Ascending aorta (tissue), 2 donors: ENCODE data around the gene CCDC107. TPM values are rescaled to one million over a fixed set of nuclear protein-coding genes. Genes with fewer than 3 reads are reported as not detected.
A peak's percentile ranks its signal among the peaks of the same experiment; 100 is the strongest.
"Not testable (repeated sequence)": the region's sequence is repeated elsewhere in the genome, so short reads cannot be mapped to it uniquely, and the experiment has no call there.

ENCODE experiments used
- DNase-seq, 2 donors: peaks; one replicate each; pipeline ENCODE4 v3.0.0-alpha.2; 2019; ENCODE audit warnings: low spot score in 2 of 2
- H3K27ac ChIP-seq, 2 donors: fragments of 200-600 bp; sonication (generic); one replicate each; pipeline ENCODE4 v1.5.1; 2016 to 2017; ENCODE audit warnings: mild to moderate bottlenecking in 1 of 2
- H3K27me3 ChIP-seq: fragments of 200-600 bp; sonication (generic); one replicate; pipeline ENCODE4 v1.5.1; 2017
- H3K36me3 ChIP-seq, 2 donors: fragments of 200-600 bp; sonication (generic); one replicate each; pipeline ENCODE4 v1.5.1; 2016
- H3K4me1 ChIP-seq, 2 donors: fragments of 200-600 bp; sonication (generic); one replicate each; pipeline ENCODE4 v1.5.1; 2016 to 2017; ENCODE audit warnings: mild to moderate bottlenecking in 1 of 2
- H3K4me3 ChIP-seq, 2 donors: fragments of 200-600 bp; sonication (generic); one replicate each; pipeline ENCODE4 v1.5.1; 2016 to 2017; ENCODE audit warnings: mild to moderate bottlenecking in 1 of 2
- H3K9me3 ChIP-seq, 2 donors: fragments of 200-600 bp; sonication (generic); one replicate each; pipeline ENCODE4 v1.5.1; 2016
- CTCF ChIP-seq, 3 experiments: fragments of 200-600 bp in 2 of 3; fragments of 450-650 bp in 1 of 3; sonication (generic) in 2 of 3; IDR thresholded peaks; one replicate each; pipeline ENCODE4 v1.5.1; 2016 to 2019; ENCODE audit warnings: antibody characterized with exemption in 3 of 3, mild to moderate bottlenecking in 1 of 3, moderate library complexity in 1 of 3
- intact Hi-C: fragments of 100-400 bp; cut with DNase I; formaldehyde crosslinking; loops from one replicate; pipeline ENCODE4 v1.15.1; 2023
- total RNA-seq: library from RNA; depleted of rRNA; stranded (reverse); fragments of >200 nt; gene quantifications from one replicate; pipeline ENCODE4 v1.1.0, GENCODE V29; 2016

CCDC107 gene, protein sequence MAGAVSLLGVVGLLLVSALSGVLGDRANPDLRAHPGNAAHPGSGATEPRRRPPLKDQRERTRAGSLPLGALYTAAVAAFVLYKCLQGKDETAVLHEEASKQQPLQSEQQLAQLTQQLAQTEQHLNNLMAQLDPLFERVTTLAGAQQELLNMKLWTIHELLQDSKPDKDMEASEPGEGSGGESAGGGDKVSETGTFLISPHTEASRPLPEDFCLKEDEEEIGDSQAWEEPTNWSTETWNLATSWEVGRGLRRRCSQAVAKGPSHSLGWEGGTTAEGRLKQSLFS
- 67.6 TPM for total RNA-seq

DNA sequence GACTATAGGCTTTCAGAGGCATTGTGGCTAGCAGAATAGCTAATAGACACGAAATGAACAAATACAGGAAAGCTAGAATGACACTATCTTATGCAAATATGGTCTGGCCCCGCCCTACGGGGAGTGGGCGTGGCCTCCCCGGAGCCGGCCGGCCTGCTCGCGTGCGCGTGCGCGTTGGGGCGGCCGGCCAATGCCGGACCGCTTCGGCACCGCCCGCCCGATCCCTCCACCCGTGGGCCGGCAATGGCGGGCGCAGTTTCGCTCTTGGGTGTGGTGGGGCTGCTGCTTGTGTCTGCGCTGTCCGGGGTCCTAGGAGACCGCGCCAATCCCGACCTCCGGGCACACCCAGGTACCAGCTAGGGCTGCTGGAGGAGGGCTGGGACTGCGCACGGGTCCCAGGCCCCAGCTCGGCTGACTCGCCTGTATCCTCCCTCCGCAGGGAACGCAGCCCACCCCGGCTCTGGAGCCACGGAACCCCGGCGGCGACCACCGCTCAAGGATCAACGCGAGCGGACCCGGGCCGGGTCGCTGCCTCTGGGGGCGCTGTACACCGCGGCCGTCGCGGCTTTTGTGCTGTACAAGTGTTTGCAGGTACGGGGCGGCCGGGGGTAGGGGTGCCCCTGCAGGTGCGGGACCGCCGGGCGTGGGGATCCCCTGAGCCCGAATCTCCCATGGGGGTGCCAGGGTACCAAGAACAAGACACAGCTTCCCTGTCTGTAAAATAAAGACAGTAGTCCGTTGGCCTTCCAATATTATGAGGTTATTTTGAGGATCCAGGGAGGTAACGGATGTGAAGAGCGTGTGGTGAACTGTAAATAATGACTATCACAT is at the start of gene CCDC107:
Gene CCDC107 (plus strand): TSS at position 156 of the 831 bp plus-strand sequence. CDS start 88 bp downstream, at position 244.
- Histone ChIP-seq H3K4me3 (peak within 1 kb of the TSS; percentile 88 to 99), H3K9me3 (no peaks in the 10 kb centered on the region), H3K36me3 (peaks cover 6 to 23% of the 10 kb centered on the region in 2 donors), H3K27ac (peak within 1 kb of the TSS; percentile 97 to 100), H3K4me1 (peaks cover 5 to 35% of the 10 kb centered on the region in 2 donors), H3K27me3 (no peaks in the 10 kb centered on the region)
- TF ChIP-seq CTCF (IDR thresholded peaks at IDR 0.05), result peak; percentile 41 to 64 (median 63)
- intact Hi-C loops, result loop anchor here (5.0 to 10.0 kb wide), 4 partner anchors 154 to 666 kb away; partner anchors contain the start of genes FAM221B, HRCT1, SPAAR and SPAG8
- peak in 1 of 2 donors; percentile 91 for DNase-seq

- intact Hi-C loops, result loop anchor here (5.0 kb wide), 1 partner anchor 138 kb away; the partner anchor contains the start of genes GBA2 and RGP1
- no peak for TF ChIP-seq CTCF (IDR thresholded peaks at IDR 0.05)
- DNase-seq, result no peak
Observed at GRCh38 chr9:35609001-35609819, 48.9 kb upstream of the CCDC107 start.

GRCh38 chr9:35609820-35610163 is 48.3 kb upstream of the CCDC107 start:
- H3K4me1 ChIP-seq, result peaks cover 11 to 12% of the 10 kb centered on the region in 2 donors
- peaks cover 23 to 28% of the 10 kb centered on the region in 2 donors for H3K36me3 ChIP-seq
- no peaks in the 10 kb centered on the region for H3K9me3 ChIP-seq
- TF ChIP-seq CTCF (IDR thresholded peaks at IDR 0.05), result no peak
- intact Hi-C loops, result loop anchor here (5.0 kb wide), 1 partner anchor 138 kb away; the partner anchor contains the start of genes GBA2 and RGP1
- no peak for DNase-seq
- peak overlapping the region in 1 of 2 donors; percentile 29 for H3K27ac ChIP-seq
- H3K27me3 ChIP-seq, result no peaks in the 10 kb centered on the region
- H3K4me3 ChIP-seq, result no peak overlapping the region

More at GRCh38 chr9:35609001-35609819, 48.9 kb upstream of the CCDC107 start:
- Histone ChIP-seq H3K27ac (peak overlapping the region in 1 of 2 donors; percentile 29), H3K27me3 (no peaks in the 10 kb centered on the region), H3K36me3 (peaks cover 23 to 28% of the 10 kb centered on the region in 2 donors), H3K4me1 (peaks cover 11 to 12% of the 10 kb centered on the region in 2 donors), H3K9me3 (no peaks in the 10 kb centered on the region), H3K4me3 (no peak overlapping the region)

- H3K4me1 ChIP-seq, result peaks cover 6 to 10% of the 10 kb centered on the region in 2 donors
- TF ChIP-seq CTCF (IDR thresholded peaks at IDR 0.05), result peak; percentile 34 to 67 (median 66)
- DNase-seq, result no peak
- no peaks in the 10 kb centered on the region for H3K27me3 ChIP-seq
- intact Hi-C loops, result no loop called here
- no peaks in the 10 kb centered on the region for H3K9me3 ChIP-seq
- no peak overlapping the region for H3K27ac ChIP-seq
- H3K4me3 ChIP-seq, result no peak overlapping the region
- H3K36me3 ChIP-seq, result peaks cover 23 to 28% of the 10 kb centered on the region in 2 donors
Observed at GRCh38 chr9:35611230-35611797, 46.8 kb upstream of the CCDC107 start.

DNA sequence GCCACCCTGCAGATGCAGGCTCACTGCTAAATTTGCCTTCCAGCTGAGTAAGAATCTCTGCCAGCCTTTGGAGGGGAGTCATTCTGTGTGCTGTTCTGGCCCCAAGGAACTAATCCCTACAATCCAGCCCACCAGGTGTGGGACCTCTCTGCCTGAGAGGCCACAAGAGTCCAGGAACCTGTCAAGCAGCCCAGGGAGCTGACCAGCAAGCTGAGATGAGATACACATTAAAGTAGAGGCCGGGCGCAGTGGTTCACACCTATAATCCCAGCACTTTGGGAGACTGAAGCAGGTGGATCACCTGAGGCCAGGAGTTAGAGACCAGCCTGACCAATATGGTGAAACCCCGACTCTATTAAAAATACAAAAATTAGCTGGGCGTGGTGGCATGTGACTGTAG is 46.0 kb upstream of the CCDC107 start:
- H3K9me3 ChIP-seq, H3K4me3 ChIP-seq, DNase-seq, H3K27ac ChIP-seq, intact Hi-C loops, H3K27me3 ChIP-seq, H3K4me1 ChIP-seq: not testable (repeated sequence)
- peaks cover 23 to 28% of the 10 kb centered on the region in 2 donors for H3K36me3 ChIP-seq
